IMR-90 (cell line): ENCODE data around the gene DLL1.

Experiments used
- CTCF ChIP-seq: conservative IDR thresholded peaks from 2 replicates; pipeline ENCODE4 v1.5.1; 2012; ENCODE audit warnings: mild to moderate bottlenecking, low read depth, low read length, improper control_type of control experiment
- ELK1 ChIP-seq: fragments of 150-350 bp; IDR thresholded peaks from 2 replicates; pipeline ENCODE4 v1.6.1; 2016; ENCODE audit warnings: low read depth, mild to moderate bottlenecking, low read length, moderate library complexity, borderline replicate concordance
- SMC3 ChIP-seq: fragments of 150-350 bp; IDR thresholded peaks from 2 replicates; pipeline ENCODE4 v1.6.1; 2016; ENCODE audit warnings: low read depth, mild to moderate bottlenecking, antibody characterized with exemption, low read length, moderate library complexity
- USF2 ChIP-seq: fragments of 150-350 bp; IDR thresholded peaks from 2 replicates; pipeline ENCODE4 v1.6.1; 2017; ENCODE audit warnings: mild to moderate bottlenecking, antibody characterized with exemption, low read length, low read depth

- TF ChIP-seq SMC3 (no peak), CTCF (no peak), ELK1 (no peak), USF2 (no peak)
Measured at GRCh38 chr6:170289951-170290295, 955 bp downstream of the DLL1 start.
